ENCODE results near the gene RAMACL.
"Not testable (repeated sequence)": the region's sequence is repeated elsewhere in the genome, so short reads cannot be mapped to it uniquely, and the experiment has no call there.

Gene RAMACL

DNA sequence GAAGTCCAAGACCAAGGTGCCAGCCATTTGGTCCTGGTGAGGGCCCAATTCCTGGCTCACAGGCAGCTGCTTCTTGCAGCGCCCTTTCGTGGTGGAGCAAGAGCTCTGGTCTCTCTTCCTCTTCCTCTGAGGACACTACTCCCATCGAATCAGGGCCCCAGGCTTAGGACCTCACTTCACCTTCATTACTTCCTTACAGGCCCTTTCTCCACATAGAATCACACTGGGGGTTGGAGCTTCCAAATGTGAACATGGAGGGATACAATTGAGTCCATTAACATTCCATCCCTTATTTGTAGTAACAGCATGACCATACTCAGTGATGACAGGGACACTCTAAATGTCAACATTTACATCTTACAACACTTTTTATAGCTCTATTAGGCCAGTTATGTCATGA lies 2.3 kb downstream of the RAMACL start:
- H3K4me3 ChIP-seq (ENCODE audit: low read depth, low read length): no peak overlapping the region
- TF ChIP-seq, protein P1, sequence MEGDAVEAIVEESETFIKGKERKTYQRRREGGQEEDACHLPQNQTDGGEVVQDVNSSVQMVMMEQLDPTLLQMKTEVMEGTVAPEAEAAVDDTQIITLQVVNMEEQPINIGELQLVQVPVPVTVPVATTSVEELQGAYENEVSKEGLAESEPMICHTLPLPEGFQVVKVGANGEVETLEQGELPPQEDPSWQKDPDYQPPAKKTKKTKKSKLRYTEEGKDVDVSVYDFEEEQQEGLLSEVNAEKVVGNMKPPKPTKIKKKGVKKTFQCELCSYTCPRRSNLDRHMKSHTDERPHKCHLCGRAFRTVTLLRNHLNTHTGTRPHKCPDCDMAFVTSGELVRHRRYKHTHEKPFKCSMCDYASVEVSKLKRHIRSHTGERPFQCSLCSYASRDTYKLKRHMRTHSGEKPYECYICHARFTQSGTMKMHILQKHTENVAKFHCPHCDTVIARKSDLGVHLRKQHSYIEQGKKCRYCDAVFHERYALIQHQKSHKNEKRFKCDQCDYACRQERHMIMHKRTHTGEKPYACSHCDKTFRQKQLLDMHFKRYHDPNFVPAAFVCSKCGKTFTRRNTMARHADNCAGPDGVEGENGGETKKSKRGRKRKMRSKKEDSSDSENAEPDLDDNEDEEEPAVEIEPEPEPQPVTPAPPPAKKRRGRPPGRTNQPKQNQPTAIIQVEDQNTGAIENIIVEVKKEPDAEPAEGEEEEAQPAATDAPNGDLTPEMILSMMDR (IDR thresholded peaks at IDR 0.05; ENCODE audit: insufficient read depth, low read length, missing control alignments): no peak
- DNase-seq (ENCODE audit: low read depth, low spot score): no peak
- CTCF ChIA-PET: interaction anchor here (0.7 to 1.9 kb wide), 7 partner anchors 9 to 95 kb away, joined by 3 to 7 read pairs (median 3); partner anchors contain the start of gene RPS6KA2
- POLR2A ChIA-PET: interaction anchor here (0.8 kb wide), 1 partner anchor 12 kb away, joined by 3 read pairs; no protein-coding TSS in a partner anchor

DNA sequence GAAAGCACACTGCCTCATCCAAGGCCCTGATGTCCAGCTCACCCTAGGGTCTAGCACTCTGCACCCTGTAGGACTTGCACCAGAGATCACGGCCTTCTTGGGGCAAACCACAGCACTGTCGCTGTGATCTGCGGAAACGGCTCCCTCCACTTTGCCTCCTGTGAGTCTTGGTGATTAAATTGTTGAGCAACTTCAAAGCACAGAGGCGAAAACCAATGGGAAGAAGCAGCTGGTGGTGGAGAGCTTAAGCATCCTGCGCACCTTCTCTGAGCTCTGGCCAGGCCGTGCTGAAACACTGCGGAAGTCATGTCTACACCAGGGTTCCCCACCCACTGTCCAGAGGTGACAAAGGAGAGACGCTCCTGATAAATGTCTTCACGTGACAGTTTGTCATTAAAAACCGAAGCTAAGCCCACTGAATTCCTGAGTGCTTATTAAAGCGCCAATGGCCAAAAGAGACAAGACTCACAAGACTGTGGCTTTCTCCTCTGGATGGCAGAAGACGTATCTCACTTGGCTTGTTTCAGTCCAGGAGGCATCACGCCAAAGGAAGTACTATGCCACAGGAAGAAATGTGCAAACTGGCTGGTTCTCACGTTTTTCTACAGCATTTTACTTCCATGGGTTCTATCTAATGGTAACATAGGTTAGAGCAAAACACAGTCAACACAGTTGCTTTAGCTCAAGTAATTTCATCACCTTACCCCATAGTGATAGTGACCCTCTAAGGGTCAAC lies 3.1 kb downstream of the RAMACL start:
- ChIA-PET CTCF (interaction anchor here (0.9 to 1.9 kb wide), 5 partner anchors 10 to 95 kb away, joined by 3 to 7 read pairs (median 3); partner anchors contain the start of gene RPS6KA2), POLR2A (no interaction called here)
- no peak for DNase-seq (ENCODE audit: low read depth, low spot score)
- TF ChIP-seq, protein P1 (IDR thresholded peaks at IDR 0.05; ENCODE audit: insufficient read depth, low read length, missing control alignments): no peak
- H3K4me3 ChIP-seq (ENCODE audit: low read depth, low read length): no peak overlapping the region

DNA sequence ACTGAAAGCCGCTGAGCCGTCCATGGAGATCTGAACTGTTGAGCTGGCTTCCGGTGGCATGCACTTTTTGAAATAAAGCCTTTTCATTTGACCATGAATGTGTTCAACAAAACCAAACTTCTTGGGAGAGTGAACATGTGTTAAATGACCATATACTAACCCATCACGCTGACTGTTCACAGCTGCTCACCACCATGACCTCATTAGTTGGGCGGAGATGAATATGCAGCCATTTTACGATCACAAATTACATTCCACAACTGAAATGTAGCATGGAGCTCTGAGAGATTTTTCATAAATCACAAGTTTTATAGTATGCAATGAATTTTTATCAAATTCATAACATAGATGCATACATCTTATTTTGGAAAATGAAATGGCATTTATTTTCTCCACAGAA lies 4.2 kb downstream of the RAMACL start:
- TF ChIP-seq, protein P1 (IDR thresholded peaks at IDR 0.05; ENCODE audit: insufficient read depth, low read length, missing control alignments): no peak
- ChIA-PET CTCF (interaction anchor here (1.0 kb wide), 1 partner anchor 11 kb away, joined by 3 read pairs; no protein-coding TSS in a partner anchor), POLR2A (no interaction called here)
- DNase-seq (ENCODE audit: low read depth, low spot score): no peak
- no peak overlapping the region for H3K4me3 ChIP-seq (ENCODE audit: low read depth, low read length)

DNA sequence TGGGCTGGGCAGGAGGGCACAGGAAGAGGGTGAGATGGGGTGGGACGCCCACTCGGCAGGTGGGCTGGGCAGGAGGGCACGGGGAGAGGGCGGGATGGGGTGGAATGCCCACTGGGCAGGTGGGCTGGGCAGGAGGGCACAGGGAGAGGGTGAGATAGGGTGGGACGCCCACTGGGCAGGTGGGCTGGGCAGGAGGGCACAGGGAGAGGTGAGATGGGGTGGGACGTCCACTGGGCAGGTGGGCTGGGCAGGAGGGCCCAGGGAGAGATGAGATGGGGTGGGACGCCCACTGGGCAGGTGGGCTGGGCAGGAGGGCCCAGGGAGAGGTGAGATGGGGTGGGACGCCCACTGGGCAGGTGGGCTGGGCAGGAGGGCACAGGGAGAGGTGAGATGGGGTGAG lies 4.7 kb downstream of the RAMACL start:
- H3K4me3 ChIP-seq (ENCODE audit: low read depth, low read length); DNase-seq (ENCODE audit: low read depth, low spot score); CTCF ChIA-PET; POLR2A ChIA-PET: not testable (repeated sequence)

DNA sequence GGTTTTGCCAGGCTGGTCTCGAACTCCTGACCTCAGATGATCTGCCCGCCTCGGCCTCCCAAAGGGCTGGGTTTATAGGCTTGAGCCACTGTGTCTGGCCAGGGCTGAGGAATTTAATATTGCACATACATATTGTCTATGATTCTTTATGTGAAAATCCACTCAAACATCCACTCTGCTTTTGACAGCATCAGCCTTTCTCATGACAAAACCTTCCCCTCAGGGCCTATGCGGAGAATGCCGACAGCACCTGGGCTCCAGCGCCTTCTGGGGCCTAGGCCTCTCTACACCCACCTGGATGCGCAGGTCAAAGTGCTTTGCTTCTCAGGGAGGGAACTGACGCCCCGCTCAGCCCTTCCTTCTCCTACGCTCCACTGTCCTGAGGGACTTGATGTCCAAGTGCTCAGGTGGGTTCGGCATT lies 5.4 kb downstream of the RAMACL start:
- TF ChIP-seq, protein P1 (IDR thresholded peaks at IDR 0.05; ENCODE audit: insufficient read depth, low read length, missing control alignments): no peak

DNA sequence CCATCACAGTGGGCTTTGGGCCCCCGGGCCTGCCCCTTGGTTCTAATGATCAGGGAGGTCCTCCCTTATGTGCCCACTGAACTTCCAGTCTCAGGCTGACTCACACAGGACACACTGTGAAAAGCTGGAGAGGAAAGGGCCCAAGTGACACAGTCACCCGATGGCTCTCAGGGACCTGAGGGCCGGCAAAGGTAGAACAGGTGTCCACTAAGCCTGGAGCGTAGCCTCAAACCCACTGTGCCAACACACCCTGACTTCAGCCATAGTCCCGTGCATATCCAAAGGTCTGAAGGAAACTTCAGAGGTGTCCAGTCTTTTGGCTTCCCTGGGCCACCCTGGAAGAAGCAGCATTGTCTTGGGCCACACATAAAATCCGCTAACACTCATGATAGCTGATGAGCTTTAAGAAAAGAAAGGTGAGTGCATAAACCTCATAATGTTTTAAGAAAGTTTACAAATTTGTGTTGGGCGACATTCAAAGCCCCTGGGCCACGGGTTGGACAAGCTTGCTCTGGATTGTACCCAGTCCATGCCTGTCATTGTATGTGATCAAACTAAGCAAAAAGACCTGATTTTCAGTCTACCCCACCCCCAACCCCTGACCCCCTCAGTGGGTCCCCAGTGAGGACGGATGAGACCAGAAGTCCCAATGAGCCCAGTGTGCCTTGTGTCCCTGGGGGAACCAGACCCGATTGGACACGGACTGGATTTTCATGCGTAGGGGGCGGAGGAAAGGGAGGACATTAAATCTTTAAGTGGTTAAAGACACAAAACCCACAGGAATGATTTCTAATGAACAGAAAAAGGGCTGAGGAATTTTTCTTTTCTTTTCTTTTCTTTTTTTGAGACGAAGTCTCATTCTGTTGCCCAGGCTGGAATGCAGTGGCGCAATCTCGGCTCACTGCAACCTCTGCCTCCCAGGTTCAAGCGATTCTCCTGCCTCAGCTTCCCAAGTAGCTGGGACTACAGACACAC lies 6.1 kb downstream of the RAMACL start:
- POLR2A ChIA-PET: no interaction called here
- CTCF ChIA-PET: no interaction called here
- no peak overlapping the region for H3K4me3 ChIP-seq (ENCODE audit: low read depth, low read length)
- no peak for DNase-seq (ENCODE audit: low read depth, low spot score)
- TF ChIP-seq, protein P1 (IDR thresholded peaks at IDR 0.05; ENCODE audit: insufficient read depth, low read length, missing control alignments): no peak

More for the DNA sequence above, 5.4 kb downstream of the RAMACL start:
- no peak for DNase-seq (ENCODE audit: low read depth, low spot score)
- H3K4me3 ChIP-seq (ENCODE audit: low read depth, low read length): no peak overlapping the region
- ChIA-PET CTCF (no interaction called here), POLR2A (no interaction called here)

Measured in AG04449 (cell line).